Measurements from ENCODE around the gene ALKBH1. TPM values are rescaled to one million over a fixed set of nuclear protein-coding genes. Genes with fewer than 3 reads are reported as not detected.

Gene ALKBH1
- total RNA-seq, 2 experiments from 2014 or later: 5.6 to 8.5 TPM

DNA sequence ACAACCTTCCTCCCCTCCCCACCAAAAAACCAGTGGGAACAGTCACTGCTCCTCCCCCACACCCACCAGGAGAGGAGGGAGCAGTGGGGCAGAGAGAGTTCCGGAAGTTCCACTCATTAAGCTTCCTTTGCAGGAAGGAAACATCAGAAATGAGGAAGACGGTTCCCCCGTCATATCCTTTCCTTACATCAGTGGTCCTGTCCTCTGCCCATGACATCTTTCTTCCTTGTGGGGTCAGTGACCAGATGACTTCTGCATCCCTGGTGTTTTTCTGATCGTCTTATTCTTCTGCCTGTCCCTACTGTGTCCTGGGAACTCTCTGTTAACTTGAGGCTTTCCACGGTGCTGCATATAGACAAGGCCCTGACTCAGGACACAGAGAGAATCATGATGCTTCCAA, 50.5 kb downstream of the ALKBH1 start:
- no peaks in the 10 kb centered on the region for H3K36me3 Mint-ChIP-seq (ENCODE audit: low read depth)
- no peak overlapping the region for H3K27ac ChIP-seq (ENCODE audit: low read depth in 1 of 2, low read length in 2 of 2)
- peaks cover 4% of the 10 kb centered on the region for H3K4me1 Mint-ChIP-seq (ENCODE audit: low read depth)
- no peaks in the 10 kb centered on the region for H3K27me3 ChIP-seq (ENCODE audit: control insufficient read depth in 1 of 2, insufficient read depth in 2 of 2, low read length in 2 of 2)
- H3K9me3 ChIP-seq (ENCODE audit: control insufficient read depth in 1 of 2, insufficient read depth in 1 of 2, low read length in 2 of 2): no peaks in the 10 kb centered on the region
- H3K4me3 ChIP-seq (ENCODE audit: low read length): no peak overlapping the region
- intact Hi-C loops (cut with DNase I, micrococcal nuclease): loop anchor here in 1 of 2 experiments (10.0 kb wide), 2 partner anchors 338 to 908 kb away; no protein-coding TSS in a partner anchor
- no peak overlapping the region for H3K27ac Mint-ChIP-seq
- H3K4me1 ChIP-seq (ENCODE audit: insufficient read depth, low read length): peaks cover 6% of the 10 kb centered on the region
- ATAC-seq (ENCODE audit: poor library complexity) (no peak), DNase-seq (peak in 2 of 14 experiments; percentile 26 to 34)
- CTCF ChIA-PET: no interaction called here
- no peak for TF ChIP-seq CTCF (IDR thresholded peaks at IDR 0.05)
- H3K9me3 Mint-ChIP-seq: no peaks in the 10 kb centered on the region
- POLR2A ChIA-PET: no interaction called here
- H3K36me3 ChIP-seq (ENCODE audit: insufficient read depth, low read length): no peaks in the 10 kb centered on the region
- no peak overlapping the region for H3K4me3 Mint-ChIP-seq
- no peaks in the 10 kb centered on the region for H3K27me3 Mint-ChIP-seq

DNA sequence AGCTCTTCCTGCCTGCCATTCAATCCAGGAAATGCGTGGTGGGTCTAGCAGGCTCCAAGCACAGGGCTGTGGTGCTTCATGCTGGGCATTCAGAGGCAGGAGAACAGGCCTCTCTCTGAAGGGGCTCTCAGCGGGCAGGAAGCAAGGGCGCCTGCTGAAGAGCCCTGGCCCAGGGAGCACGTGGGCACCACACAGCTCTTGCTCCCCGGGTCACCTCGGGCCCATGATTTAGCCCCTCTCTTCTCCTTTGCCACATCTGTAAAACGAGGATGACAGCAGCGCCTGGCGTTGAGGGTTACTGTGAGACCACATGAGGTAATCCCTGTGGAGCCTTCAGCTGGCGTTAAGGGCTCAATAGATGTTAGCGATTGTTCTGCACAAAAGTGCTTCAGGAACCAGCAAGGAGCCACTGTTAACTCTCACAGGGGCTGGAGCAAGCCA, 53.8 kb downstream of the ALKBH1 start:
- H3K4me3 Mint-ChIP-seq: no peak overlapping the region
- ATAC-seq (ENCODE audit: poor library complexity) (no peak), DNase-seq (no peak)
- no peak overlapping the region for H3K27ac ChIP-seq (ENCODE audit: low read depth in 1 of 2, low read length in 2 of 2)
- H3K4me1 ChIP-seq (ENCODE audit: insufficient read depth, low read length): peaks cover 6% of the 10 kb centered on the region
- TF ChIP-seq CTCF (IDR thresholded peaks at IDR 0.05): no peak
- H3K27ac Mint-ChIP-seq: no peak overlapping the region
- H3K27me3 Mint-ChIP-seq: no peaks in the 10 kb centered on the region
- no peaks in the 10 kb centered on the region for H3K9me3 Mint-ChIP-seq
- H3K4me1 Mint-ChIP-seq (ENCODE audit: low read depth): peaks cover 4% of the 10 kb centered on the region
- H3K4me3 ChIP-seq (ENCODE audit: low read length): no peak overlapping the region
- no peaks in the 10 kb centered on the region for H3K9me3 ChIP-seq (ENCODE audit: control insufficient read depth in 1 of 2, insufficient read depth in 1 of 2, low read length in 2 of 2)
- no peaks in the 10 kb centered on the region for H3K27me3 ChIP-seq (ENCODE audit: control insufficient read depth in 1 of 2, insufficient read depth in 2 of 2, low read length in 2 of 2)
- POLR2A ChIA-PET: no interaction called here
- H3K36me3 Mint-ChIP-seq (ENCODE audit: low read depth): no peaks in the 10 kb centered on the region
- intact Hi-C loops (cut with DNase I, micrococcal nuclease): loop anchor here in 1 of 2 experiments (10.0 kb wide), 2 partner anchors 341 to 911 kb away; no protein-coding TSS in a partner anchor
- CTCF ChIA-PET: no interaction called here
- no peaks in the 10 kb centered on the region for H3K36me3 ChIP-seq (ENCODE audit: insufficient read depth, low read length)

GRCh38 chr14:77649326-77649725, 58.5 kb downstream of the ALKBH1 start:
- peaks cover 6% of the 10 kb centered on the region for H3K4me1 ChIP-seq (ENCODE audit: insufficient read depth, low read length)
- no peak for TF ChIP-seq CTCF (IDR thresholded peaks at IDR 0.05)
- CTCF ChIA-PET: interaction anchor here (0.6 kb wide), 1 partner anchor 194 kb away, joined by 3 read pairs; no protein-coding TSS in a partner anchor
- POLR2A ChIA-PET: no interaction called here
- H3K4me3 Mint-ChIP-seq: no peak overlapping the region
- no peaks in the 10 kb centered on the region for H3K27me3 ChIP-seq (ENCODE audit: control insufficient read depth in 1 of 2, insufficient read depth in 2 of 2, low read length in 2 of 2)
- intact Hi-C loops (cut with DNase I, micrococcal nuclease): no loop called here
- no peaks in the 10 kb centered on the region for H3K4me1 Mint-ChIP-seq (ENCODE audit: low read depth)
- no peaks in the 10 kb centered on the region for H3K9me3 ChIP-seq (ENCODE audit: control insufficient read depth in 1 of 2, insufficient read depth in 1 of 2, low read length in 2 of 2)
- no peaks in the 10 kb centered on the region for H3K27me3 Mint-ChIP-seq
- no peak overlapping the region for H3K4me3 ChIP-seq (ENCODE audit: low read length)
- no peak overlapping the region for H3K27ac ChIP-seq (ENCODE audit: low read depth in 1 of 2, low read length in 2 of 2)
- DNase-seq (no peak), ATAC-seq (ENCODE audit: poor library complexity) (no peak)
- no peaks in the 10 kb centered on the region for H3K9me3 Mint-ChIP-seq
- no peak overlapping the region for H3K27ac Mint-ChIP-seq
- no peaks in the 10 kb centered on the region for H3K36me3 Mint-ChIP-seq (ENCODE audit: low read depth)
- no peaks in the 10 kb centered on the region for H3K36me3 ChIP-seq (ENCODE audit: insufficient read depth, low read length)

Data from CD4-positive, alpha-beta T cell (primary cell).